HCT116 (cell line): ENCODE results near the gene MEI1. TPM values are rescaled to one million over a fixed set of nuclear protein-coding genes. Genes with fewer than 3 reads are reported as not detected.

Experiments used
- ATAC-seq: fragments of 200-7000 bp; cut with Tn5 transposase; 2 replicates; pipeline ENCODE4 v1.9.1; 2020; ENCODE audit warnings: mild to moderate bottlenecking, moderate library complexity
- BruUV-seq: library from RNA; stranded (reverse); fragments of 400-500 nt; replicated peaks from 2 replicates; lab custom pipeline; 2021; lab: Mats Ljungman, UMichigan
- CTCF ChIA-PET: fragments of 300-600 bp; sonication (Branson Sonifier 250); formaldehyde crosslinking; loops from one replicate; lab custom pipeline; 2021; ENCODE audit warnings: antibody characterized with exemption; lab: Charles Lee
- POLR2A ChIA-PET: fragments of 300-600, 350-600 bp; sonication (Branson Sonifier 250); formaldehyde crosslinking; loops from one replicate; lab custom pipeline; 2021; ENCODE audit warnings: antibody characterized with exemption; lab: Charles Lee
- RAD21 ChIA-PET, 2 experiments: fragments of 300-600 bp; sonication (Branson Sonifier 250); formaldehyde crosslinking; loops; one replicate each; lab custom pipeline; 2023; ENCODE audit warnings: low total read pairs in 2 of 2; ENCODE audit not compliant: uncharacterized antibody in 2 of 2, unreplicated experiment in 2 of 2, low non-redundant PET in 1 of 2; lab: Charles Lee
- DNase-seq: peaks from one replicate; pipeline ENCODE4 v3.0.0-alpha.2; 2010; ENCODE audit warnings: low read depth, low spot score
- H2AFZ ChIP-seq: fragments of 200-600 bp; shearing (Covaris generic), sonication (generic); 2 replicates; pipeline ENCODE4 v1.6.1; 2017; ENCODE audit warnings: low read depth, mixed run types, mixed read lengths, antibody characterized with exemption, low read length; ENCODE audit not compliant: poor library complexity, severe bottlenecking
- H3K27ac ChIP-seq: 2 replicates; pipeline ENCODE4 v1.5.1; 2012; ENCODE audit warnings: low read depth, low read length
- H3K27me3 ChIP-seq: fragments of 200-600 bp; sonication (generic); 2 replicates; pipeline ENCODE4 v1.6.1; 2016; ENCODE audit warnings: mixed run types, low read length, mixed read lengths; ENCODE audit not compliant: insufficient read depth
- H3K36me3 ChIP-seq, 2 experiments: fragments of 200-500 bp in 1 of 2; fragments of 200-600 bp in 1 of 2; sonication (Bioruptor generic) in 1 of 2; sonication (generic) in 1 of 2; 2 replicates each; pipeline versions ENCODE4 v1.5.1 to v1.6.1; 2014 to 2016; ENCODE audit warnings: low read length in 2 of 2, inconsistent platforms in 1 of 2, mixed read lengths in 1 of 2, mixed run types in 1 of 2; ENCODE audit not compliant: insufficient read depth in 2 of 2, control insufficient read depth in 1 of 2
- H3K4me1 ChIP-seq, 2 experiments: fragments of 200-600 bp in 1 of 2; sonication (generic) in 1 of 2; 2 replicates each; pipeline versions ENCODE4 v1.5.1 to v1.6.1; 2012 to 2017; ENCODE audit warnings: low read length in 2 of 2, inconsistent platforms in 1 of 2, mild to moderate bottlenecking in 1 of 2, mixed read lengths in 1 of 2, mixed run types in 1 of 2, moderate library complexity in 1 of 2; ENCODE audit not compliant: insufficient read depth in 2 of 2, control insufficient read depth in 1 of 2
- H3K4me2 ChIP-seq: fragments of 200-600 bp; sonication (generic); 2 replicates; pipeline ENCODE4 v1.6.1; 2017; ENCODE audit warnings: mixed run types, low read length, mixed read lengths
- H3K4me3 ChIP-seq, 2 experiments: fragments of 200-600 bp in 1 of 2; sonication (generic) in 1 of 2; replicated peaks in 1 of 2; 2 replicates each; pipeline ENCODE4 v1.5.1; 2011 to 2016; ENCODE audit warnings: low read length in 2 of 2, control low read depth in 1 of 2, low read depth in 1 of 2, mild to moderate bottlenecking in 1 of 2, mixed read lengths in 1 of 2, mixed run types in 1 of 2
- H3K79me2 ChIP-seq: fragments of 200-600 bp; sonication (generic); 2 replicates; pipeline ENCODE4 v1.6.1; 2017; ENCODE audit warnings: mild to moderate bottlenecking, mixed run types, low read length, moderate library complexity, mixed read lengths; ENCODE audit not compliant: insufficient read depth
- H3K9ac ChIP-seq: fragments of 200-600 bp; sonication (generic); 2 replicates; pipeline ENCODE4 v1.6.1; 2016; ENCODE audit warnings: low read length, mixed read lengths
- H3K9me2 ChIP-seq: fragments of 200-600 bp; sonication (generic), shearing (Covaris generic); 2 replicates; pipeline ENCODE4 v1.6.1; 2017; ENCODE audit warnings: mixed run types, mild to moderate bottlenecking, moderate library complexity; ENCODE audit not compliant: insufficient read depth
- H3K9me3 ChIP-seq, 2 experiments: fragments of 200-500 bp in 1 of 2; fragments of 200-600 bp in 1 of 2; sonication (Bioruptor generic) in 1 of 2; sonication (generic) in 1 of 2; 2 replicates each; pipeline ENCODE4 v1.6.1; 2014 to 2017; ENCODE audit warnings: low read length in 2 of 2, mixed read lengths in 2 of 2, inconsistent platforms in 1 of 2, low read depth in 1 of 2, mild to moderate bottlenecking in 1 of 2, mixed run types in 1 of 2, moderate library complexity in 1 of 2; ENCODE audit not compliant: control insufficient read depth in 1 of 2, insufficient read depth in 1 of 2
- H4K20me1 ChIP-seq: fragments of 200-600 bp; sonication (generic), shearing (Covaris generic); 2 replicates; pipeline ENCODE4 v1.6.1; 2017; ENCODE audit warnings: mixed run types, mild to moderate bottlenecking, moderate library complexity; ENCODE audit not compliant: insufficient read depth
- CBX3 ChIP-seq: IDR thresholded peaks from 2 replicates; pipeline ENCODE4 v1.6.1; 2012; ENCODE audit warnings: low read depth
- CEBPB ChIP-seq: IDR thresholded peaks from 2 replicates; pipeline ENCODE4 v1.6.1; 2012; ENCODE audit warnings: low read depth
- CTCF ChIP-seq, 3 experiments: fragments of 200-600 bp in 1 of 3; sonication (generic) in 1 of 3; IDR thresholded peaks in 2 of 3; conservative IDR thresholded peaks in 1 of 3; 2 replicates each; pipeline ENCODE4 v1.5.1; 2012 to 2017; ENCODE audit warnings: low read depth in 2 of 3, low read length in 2 of 3, antibody characterized with exemption in 1 of 3, borderline replicate concordance in 1 of 3, control low read depth in 1 of 3, mild to moderate bottlenecking in 1 of 3, mixed read lengths in 1 of 3, mixed run types in 1 of 3, moderate library complexity in 1 of 3; ENCODE audit not compliant: insufficient read depth in 1 of 3
- EGR1 ChIP-seq: IDR thresholded peaks from 2 replicates; pipeline ENCODE4 v1.6.1; 2012; ENCODE audit warnings: low read depth
- ELF1 ChIP-seq: IDR thresholded peaks from 2 replicates; pipeline ENCODE4 v1.6.1; 2012; ENCODE audit warnings: low read depth, borderline replicate concordance
- EZH2 ChIP-seq: fragments of 200-600 bp; sonication (generic); IDR thresholded peaks from 2 replicates; pipeline ENCODE4 v1.6.1; 2017; ENCODE audit warnings: antibody characterized with exemption, mixed run types
- EZH2phosphoT487 ChIP-seq: fragments of 200-600 bp; IDR thresholded peaks from 2 replicates; pipeline ENCODE4 v1.6.1; 2018; ENCODE audit warnings: antibody characterized with exemption, borderline replicate concordance
- FOSL1 ChIP-seq: IDR thresholded peaks from 2 replicates; pipeline ENCODE4 v1.6.1; 2012; ENCODE audit warnings: low read depth
- POLR2A ChIP-seq: IDR thresholded peaks from 2 replicates; pipeline ENCODE4 v1.7.0; 2011; ENCODE audit warnings: borderline replicate concordance; ENCODE audit not compliant: insufficient read depth, insufficient read length; ENCODE audit errors: extremely low read depth
- RAD21 ChIP-seq: IDR thresholded peaks from 2 replicates; pipeline ENCODE4 v1.6.1; 2012; ENCODE audit warnings: low read depth, mild to moderate bottlenecking
- SIN3A ChIP-seq: IDR thresholded peaks from 2 replicates; pipeline ENCODE4 v1.6.1; 2012; ENCODE audit warnings: low read depth
- SP1 ChIP-seq: IDR thresholded peaks from 2 replicates; pipeline ENCODE4 v1.6.1; 2012; ENCODE audit warnings: low read depth
- SRF ChIP-seq: IDR thresholded peaks from 2 replicates; pipeline ENCODE4 v1.6.1; 2012; ENCODE audit warnings: low read depth
- TCF7L2 ChIP-seq: IDR thresholded peaks from 2 replicates; pipeline ENCODE4 v1.7.0; 2011; ENCODE audit warnings: borderline replicate concordance, inconsistent platforms; ENCODE audit not compliant: insufficient read depth, insufficient read length; ENCODE audit errors: extremely low read depth
- YY1 ChIP-seq: IDR thresholded peaks from 2 replicates; pipeline ENCODE4 v1.6.1; 2011; ENCODE audit warnings: low read length, low read depth, moderate library complexity, mild to moderate bottlenecking; ENCODE audit not compliant: insufficient replicate concordance; ENCODE audit errors: extremely low read depth
- ZBTB33 ChIP-seq: IDR thresholded peaks from 2 replicates; pipeline ENCODE4 v1.6.1; 2011; ENCODE audit warnings: mild to moderate bottlenecking, low read length, moderate library complexity; ENCODE audit not compliant: insufficient replicate concordance; ENCODE audit errors: extremely low read depth
- ZFX ChIP-seq: fragments of 450-650 bp; IDR thresholded peaks from 2 replicates; pipeline ENCODE4 v1.6.1; 2017
- ZNF274 ChIP-seq: fragments of 200-500 bp; sonication (Bioruptor generic); IDR thresholded peaks from 2 replicates; pipeline ENCODE4 v1.6.1; 2014; ENCODE audit warnings: mild to moderate bottlenecking, low read depth, low read length, inconsistent platforms
- intact Hi-C: fragments of 100-400 bp; cut with micrococcal nuclease; formaldehyde crosslinking; loops from 2 replicates; pipeline ENCODE4 v1.10.0; 2022
- total RNA-seq: library from RNA; stranded (reverse); gene quantifications from one replicate; pipeline ENCODE4 v1.2.1, GENCODE V29; 2021; ENCODE audit not compliant: unreplicated experiment
- TF ChIP-seq, protein P1 (sequence below): IDR thresholded peaks from 2 replicates; pipeline ENCODE4 v1.6.1; 2012

The MEI1 gene
- total RNA-seq, 1 experiment from 2014 or later, result 0.64 TPM

DNA sequence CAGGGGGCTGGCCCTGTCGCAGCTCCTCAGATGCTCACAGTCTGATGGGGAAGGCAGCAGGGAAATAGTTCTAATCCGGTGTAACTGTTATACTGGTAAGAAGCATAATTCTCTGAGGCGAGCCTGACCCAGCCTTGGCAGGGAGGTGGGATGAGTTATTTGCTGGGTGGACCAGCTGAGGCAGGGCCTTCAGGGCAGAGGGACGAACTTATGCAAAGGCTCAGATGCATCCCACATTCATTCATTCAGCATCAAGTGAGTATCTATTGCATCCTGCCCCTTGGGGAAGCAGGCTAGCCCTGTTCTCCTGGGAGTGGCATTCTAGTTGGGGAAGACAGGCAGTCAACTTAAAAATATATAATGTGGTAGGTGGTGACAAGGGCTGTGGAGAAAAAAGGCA lies 120.0 kb downstream of the MEI1 start:
- no peak overlapping the region for H3K9ac ChIP-seq

More for the DNA sequence above, 120.0 kb downstream of the MEI1 start:
- intact Hi-C loops, result no loop called here
- peaks cover 4% of the 10 kb centered on the region; the same call in 1 of the 2 replicates for H3K79me2 ChIP-seq
- H4K20me1 ChIP-seq, result no peaks in the 10 kb centered on the region
- no peak for DNase-seq
- ChIA-PET RAD21 (no interaction called here), POLR2A (no interaction called here), CTCF (interaction anchor here (1.4 kb wide), 1 partner anchor 122 kb away, joined by 5 read pairs; no protein-coding TSS in a partner anchor)
- H3K4me2 ChIP-seq, result no peak overlapping the region
- H3K27me3 ChIP-seq, result no peaks in the 10 kb centered on the region
- peaks cover 5 to 10% of the 10 kb centered on the region in 2 experiments; a peak in 3 of 4 replicates for H3K4me1 ChIP-seq
- peaks cover 2 to 9% of the 10 kb centered on the region in 2 experiments; a peak in 3 of 4 replicates for H3K36me3 ChIP-seq
- H3K4me3 ChIP-seq, result no peak overlapping the region
- ATAC-seq, result no peak
- no peaks in the 10 kb centered on the region for H3K9me3 ChIP-seq
- no peak overlapping the region for H3K27ac ChIP-seq
- BruUV-seq, result no TSS peak
- TF ChIP-seq EZH2phosphoT487 (no peak), YY1 (no peak), ZFX (no peak), TCF7L2 (no peak), ELF1 (no peak), SP1 (no peak), SIN3A (no peak), CBX3 (no peak), CEBPB (no peak), ZNF274 (no peak), CTCF (IDR thresholded peaks at IDR 0.05 in 2 of 3, conservative IDR thresholded peaks at IDR 0.05 in 1 of 3; ENCODE audit: borderline replicate concordance in 1 of 3, insufficient read depth in 1 of 3, low read depth in 2 of 3, low read length in 2 of 3) (no peak), ZBTB33 (no peak), RAD21 (no peak), EGR1 (no peak), FOSL1 (no peak), POLR2A (no peak), SRF (no peak), EZH2 (no peak)
- TF ChIP-seq, protein P1, sequence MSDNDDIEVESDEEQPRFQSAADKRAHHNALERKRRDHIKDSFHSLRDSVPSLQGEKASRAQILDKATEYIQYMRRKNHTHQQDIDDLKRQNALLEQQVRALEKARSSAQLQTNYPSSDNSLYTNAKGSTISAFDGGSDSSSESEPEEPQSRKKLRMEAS, result no peak
- no peaks in the 10 kb centered on the region for H3K9me2 ChIP-seq
- H2AFZ ChIP-seq, result no peak overlapping the region
